SK-N-SH treated with all-trans-retinoic acid at 6 μM for 48 hours (cell line): ENCODE results near the gene PPT2.

Experiments
- BACH2 ChIP-seq: fragments of 250-450 bp; sonication (Bioruptor Pico); IDR thresholded peaks from 2 replicates; pipeline ENCODE4 v1.9.0; 2021; ENCODE audit warnings: mild to moderate bottlenecking, borderline replicate concordance
- CSDC2 ChIP-seq: fragments of 250-450 bp; sonication (Bioruptor Pico); IDR thresholded peaks from 2 replicates; pipeline ENCODE4 v1.5.0; 2020; ENCODE audit warnings: mild to moderate bottlenecking, moderate library complexity
- RARB ChIP-seq: fragments of 250-450 bp; sonication (Bioruptor Pico); IDR thresholded peaks from 2 replicates; pipeline ENCODE4 v1.8.0; 2021; ENCODE audit warnings: mild to moderate bottlenecking, moderate library complexity
- ZFP3 ChIP-seq: fragments of 250-450 bp; sonication (Bioruptor Pico); IDR thresholded peaks from 2 replicates; pipeline ENCODE4 v1.5.0; 2020; ENCODE audit warnings: mild to moderate bottlenecking, moderate library complexity

DNA sequence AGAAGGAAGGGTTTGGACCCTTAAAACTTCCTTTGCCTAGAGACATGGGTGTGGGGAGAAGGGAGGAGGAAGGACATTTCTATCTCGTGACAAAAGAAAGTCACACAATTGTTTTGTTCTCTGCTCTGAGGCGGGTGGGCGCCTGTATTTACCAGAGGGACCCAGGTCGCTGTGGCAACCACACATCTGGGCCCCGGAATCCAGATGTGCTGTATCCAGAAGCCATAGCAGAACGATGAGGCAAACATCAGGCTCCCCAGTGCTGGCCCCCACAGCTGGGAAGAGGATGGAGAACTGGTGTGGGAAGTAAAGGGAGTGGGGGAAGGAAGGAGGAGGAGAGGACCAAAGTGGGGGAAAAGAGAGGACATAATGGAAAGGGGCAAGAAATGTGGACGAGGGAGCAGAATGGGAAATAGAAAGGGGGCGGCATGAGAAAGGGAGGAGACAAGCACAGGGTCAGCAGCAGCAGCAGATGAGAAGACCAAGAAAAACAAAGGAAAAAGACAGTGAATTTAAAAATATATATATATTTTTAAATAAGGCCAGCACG, 41.4 kb upstream of the PPT2 start:
- TF ChIP-seq BACH2 (CRISPR knock-in tag) = no peak
- TF ChIP-seq ZFP3 (CRISPR knock-in tag) = no peak
- no peak for TF ChIP-seq RARB (CRISPR knock-in tag)
- TF ChIP-seq CSDC2 = no peak
